GM12878 (cell line): Measurements from ENCODE around the gene NMBR. TPM values are rescaled to one million over a fixed set of nuclear protein-coding genes. Genes with fewer than 3 reads are reported as not detected.

Experiments used
- ATAC-seq: fragments of 200-7000 bp; cut with Tn5 transposase; 3 replicates; pipeline ENCODE4 v1.9.1; 2020; ENCODE audit warnings: mild to moderate bottlenecking, moderate library complexity
- BruUV-seq: library from RNA; stranded (reverse); fragments of 400-500 nt; replicated peaks from 2 replicates; lab custom pipeline; 2021; lab: Mats Ljungman, UMichigan
- CTCF ChIA-PET: fragments of 300-600 bp; sonication (Branson Sonifier 250); formaldehyde crosslinking; extraction: SDS; loops from one replicate; lab custom pipeline; 2021; ENCODE audit warnings: inconsistent platforms; lab: Yijun Ruan, JAX
- POLR2A ChIA-PET: fragments of 350-600 bp; formaldehyde crosslinking; extraction: SDS; loops from one replicate; lab custom pipeline; 2021; ENCODE audit warnings: inconsistent platforms; lab: Charles Lee
- RAD21 ChIA-PET: fragments of 300-600 bp; sonication (Branson Sonifier 250); formaldehyde crosslinking; loops from one replicate; lab custom pipeline; 2023; ENCODE audit warnings: antibody characterized with exemption; ENCODE audit not compliant: unreplicated experiment; lab: Charles Lee
- SMC1A ChIA-PET: fragments of 300-600 bp; sonication (Branson Sonifier 250); formaldehyde crosslinking; loops from one replicate; lab custom pipeline; 2023; ENCODE audit not compliant: unreplicated experiment, uncharacterized antibody; lab: Charles Lee
- DNase-seq: peaks from one replicate; pipeline ENCODE4 v3.0.0-alpha.2; 2011; ENCODE audit warnings: low read depth, low spot score
- FAIRE-seq: peaks from 3 replicates; lab custom pipeline; 2011; peaks lifted over from hg19 to GRCh38; lab: Jason Lieb, UNC
- H2AFZ ChIP-seq: 2 replicates; pipeline ENCODE4 v1.6.0; 2011; ENCODE audit warnings: low read depth, low read length, control low read depth; ENCODE audit not compliant: control insufficient read depth
- H3K27ac ChIP-seq: 2 replicates; pipeline ENCODE4 v1.5.1; 2011; ENCODE audit warnings: control low read depth; ENCODE audit not compliant: control insufficient read depth, insufficient read depth
- H3K27me3 ChIP-seq, 2 experiments: replicated peaks in 1 of 2; 2 replicates each; pipeline versions ENCODE4 v1.6.0 to v1.6.1; 2011; ENCODE audit warnings: low read length in 1 of 2; ENCODE audit not compliant: control insufficient read depth in 2 of 2, insufficient read depth in 2 of 2
- H3K36me3 ChIP-seq, 2 experiments: 2 replicates each; pipeline ENCODE4 v1.5.1; 2011; ENCODE audit warnings: low read length in 1 of 2; ENCODE audit not compliant: control insufficient read depth in 2 of 2, insufficient read depth in 2 of 2
- H3K4me1 ChIP-seq: 2 replicates; pipeline ENCODE4 v1.6.1; 2011; ENCODE audit warnings: mild to moderate bottlenecking, low read length, moderate library complexity, mixed read lengths; ENCODE audit not compliant: control insufficient read depth, insufficient read depth
- H3K4me2 ChIP-seq: 2 replicates; pipeline ENCODE4 v1.6.0; 2011; ENCODE audit warnings: control low read depth; ENCODE audit not compliant: control insufficient read depth, insufficient read depth
- H3K4me3 ChIP-seq: fragments of 200-600 bp; sonication (generic); 2 replicates; pipeline ENCODE4 v1.5.1; 2016
- H3K79me2 ChIP-seq: 2 replicates; pipeline ENCODE4 v1.6.0; 2011; ENCODE audit warnings: low read length; ENCODE audit not compliant: control insufficient read depth, insufficient read depth
- H3K9ac ChIP-seq: 2 replicates; pipeline ENCODE4 v1.8.0; 2011; ENCODE audit warnings: low read length, control low read depth, mixed read lengths; ENCODE audit not compliant: control insufficient read depth, insufficient read depth
- H3K9me3 ChIP-seq: replicated peaks from 3 replicates; pipeline ENCODE4 v1.5.1; 2011; ENCODE audit warnings: mild to moderate bottlenecking, low read length; ENCODE audit not compliant: control insufficient read depth, insufficient read depth
- H4K20me1 ChIP-seq: 2 replicates; pipeline ENCODE4 v1.6.0; 2011; ENCODE audit not compliant: control insufficient read depth, insufficient read depth
- EED ChIP-seq: sonication (generic); IDR thresholded peaks from 2 replicates; pipeline ENCODE4 v1.6.1; 2016; ENCODE audit warnings: antibody characterized with exemption, low read depth
- ESRRA ChIP-seq: IDR thresholded peaks from 2 replicates; pipeline ENCODE4 v1.6.1; 2012; ENCODE audit warnings: mild to moderate bottlenecking, low read length, improper control_type of control experiment
- MYB ChIP-seq: fragments of 150-350 bp; IDR thresholded peaks from 2 replicates; pipeline ENCODE4 v1.6.1; 2014; ENCODE audit warnings: mild to moderate bottlenecking, low read depth, low read length, borderline replicate concordance
- NR2C1 ChIP-seq: fragments of 450-650 bp; IDR thresholded peaks from 2 replicates; pipeline ENCODE4 v1.6.1; 2017; ENCODE audit warnings: antibody characterized with exemption, mild to moderate bottlenecking, moderate library complexity
- PAX5 ChIP-seq: IDR thresholded peaks from 2 replicates; pipeline ENCODE4 v1.6.1; 2011; ENCODE audit warnings: low read depth, low read length, borderline replicate concordance
- RB1 ChIP-seq: fragments of 450-650 bp; formaldehyde crosslinking; IDR thresholded peaks from 2 replicates; pipeline ENCODE4 v1.6.1; 2017; ENCODE audit warnings: mild to moderate bottlenecking, borderline replicate concordance
- TAF1 ChIP-seq: IDR thresholded peaks from 2 replicates; pipeline ENCODE4 v1.6.1; 2011; ENCODE audit warnings: mild to moderate bottlenecking, low read depth, low read length, borderline replicate concordance
- WRNIP1 ChIP-seq: IDR thresholded peaks from 2 replicates; pipeline ENCODE4 v1.6.1; 2011; ENCODE audit warnings: low read depth, low read length, improper control_type of control experiment, borderline replicate concordance
- YBX1 ChIP-seq: fragments of 450-650 bp; IDR thresholded peaks from 2 replicates; pipeline ENCODE4 v1.6.1; 2016; ENCODE audit warnings: antibody characterized with exemption
- ZNF622 ChIP-seq: fragments of 450-650 bp; IDR thresholded peaks from 2 replicates; pipeline ENCODE4 v1.6.1; 2017; ENCODE audit warnings: mild to moderate bottlenecking, inconsistent platforms
- WGBS: methylation state at CpG from one replicate; pipeline ENCODE4 v1.1.6; 2016; ENCODE audit warnings: low lambda C conversion rate; ENCODE audit not compliant: insufficient replicate concordance, insufficient coverage; ENCODE audit errors: missing lambda C conversion rate; 5-methylcytosine and 5-hydroxymethylcytosine counted together
- in situ Hi-C: fragments of 300-500 bp; cut with MboI; formaldehyde crosslinking; loops from 9 replicates; pipeline ENCODE4 v1.14.3; 2018; ENCODE audit warnings: mixed read lengths
- intact Hi-C: fragments of 100-400 bp; cut with micrococcal nuclease; formaldehyde crosslinking; loops from one replicate; pipeline ENCODE4 v1.14.2; 2022; ENCODE audit not compliant: unreplicated experiment
- polyA plus RNA-seq, 11 experiments: library from polyadenylated mRNA; depleted of rRNA in 4 of 11; unstranded in 6 of 11; stranded (reverse) in 5 of 11; fragments of >200 nt; fragmentation: Nextera tagmentation in 4 of 11; fragmentation: Illumina TruSeq in 1 of 11; extraction: Ambion mirVana in 4 of 11; extraction: Trizol in 1 of 11; gene quantifications; 1 replicate in 1 of 11; 2 replicates in 10 of 11; pipeline versions ENCODE4 v1.2.1 to v1.2.3, GENCODE V29; 2011 to 2016; ENCODE audit warnings: inconsistent platforms in 2 of 11, missing spikeins in 2 of 11, low read depth in 1 of 11
- total RNA-seq, 4 experiments: library from RNA; depleted of rRNA in 3 of 4; stranded (reverse); fragments of >200 nt in 3 of 4; fragmentation: Illumina TruSeq in 1 of 4; extraction: Trizol in 1 of 4; gene quantifications; 2 replicates each; pipeline versions ENCODE4 v1.2.1 to v1.2.3, GENCODE V29; 2013 to 2021
- TF ChIP-seq, protein P1 (sequence below): fragments of 450-650 bp; IDR thresholded peaks from 2 replicates; pipeline ENCODE4 v1.6.1; 2017; ENCODE audit warnings: mild to moderate bottlenecking, low read depth, inconsistent platforms; ENCODE audit not compliant: poor library complexity, severe bottlenecking
- TF ChIP-seq, protein P2 (sequence below): fragments of 450-650 bp; IDR thresholded peaks from 2 replicates; pipeline ENCODE4 v1.6.1; 2017; ENCODE audit warnings: borderline replicate concordance

NMBR gene
- total and polyA plus RNA-seq, 10 of the 15 experiments (the other 5 are each of a cell fraction or from before 2014, with no cell fraction given) = not detected

DNA sequence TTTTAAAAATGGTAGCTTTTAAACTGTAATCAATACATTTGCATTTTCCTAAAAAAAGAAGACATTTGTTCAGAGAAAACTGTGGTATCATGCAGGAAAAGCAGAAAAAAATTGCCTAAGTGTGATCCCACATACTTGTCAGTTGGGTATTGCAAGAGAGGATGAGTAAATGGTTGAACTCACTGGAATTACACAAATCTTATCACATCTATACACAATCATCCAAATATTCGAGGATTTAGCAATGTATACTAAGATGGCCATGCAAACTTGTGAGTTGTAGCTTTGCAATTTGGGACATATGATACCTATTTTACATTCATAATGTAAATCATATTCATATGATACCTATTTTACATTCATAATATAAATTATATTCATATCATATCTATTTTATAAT lies 72.4 kb downstream of the NMBR start:
- no peak overlapping the region for H3K9ac ChIP-seq
- intact Hi-C loops = no loop called here
- no peak for FAIRE-seq
- H3K27me3 ChIP-seq = no peaks in the 10 kb centered on the region
- in situ Hi-C loops = no loop called here
- POLR2A ChIA-PET = no interaction called here
- H3K9me3 ChIP-seq = no peaks in the 10 kb centered on the region
- no peak for DNase-seq
- H2AFZ ChIP-seq = no peak overlapping the region
- H3K4me1 ChIP-seq = no peaks in the 10 kb centered on the region
- H3K36me3 ChIP-seq = no peaks in the 10 kb centered on the region
- ATAC-seq = no peak
- H3K27ac ChIP-seq = no peak overlapping the region
- no peak overlapping the region for H3K4me2 ChIP-seq
- CTCF ChIA-PET = interaction anchor here (1.3 kb wide), 1 partner anchor 11 kb away, joined by 3 read pairs; no protein-coding TSS in a partner anchor
- no peaks in the 10 kb centered on the region for H4K20me1 ChIP-seq
- no peak overlapping the region for H3K4me3 ChIP-seq
- H3K79me2 ChIP-seq = no peaks in the 10 kb centered on the region
- WGBS = 0% methylated on average over 1 of the region's 1 CpG
- no TSS peak for BruUV-seq
- SMC1A ChIA-PET = no interaction called here
- TF ChIP-seq ESRRA = no peak
- TF ChIP-seq, all 136 proteins: peak for 0
- RAD21 ChIA-PET = no interaction called here

DNA sequence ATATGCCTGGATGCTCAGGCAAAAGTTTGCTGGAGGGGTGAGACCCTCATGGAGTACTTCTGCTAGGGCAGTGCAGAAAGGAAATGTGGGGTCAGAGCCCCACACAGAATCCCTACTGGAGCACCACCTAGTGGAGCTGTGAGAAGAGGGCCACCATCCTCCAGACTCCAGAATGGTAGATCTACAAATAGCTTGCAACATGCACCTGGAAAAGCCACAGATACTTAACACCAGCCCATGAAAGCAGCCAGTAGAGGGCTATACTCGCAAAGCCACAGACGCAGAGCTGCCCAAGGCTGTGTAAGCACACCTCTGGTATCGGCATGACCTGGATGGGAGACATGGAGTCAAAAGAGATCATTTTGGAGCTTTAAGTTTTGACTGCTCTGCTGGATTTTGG lies 74.9 kb downstream of the NMBR start:
- in situ Hi-C loops = no loop called here

More for the DNA sequence above, 74.9 kb downstream of the NMBR start:
- no peak for TF ChIP-seq EED
- TF ChIP-seq TAF1 = no peak
- TF ChIP-seq WRNIP1 = no peak
- TF ChIP-seq ZNF622 = no peak
- TF ChIP-seq, protein P1, sequence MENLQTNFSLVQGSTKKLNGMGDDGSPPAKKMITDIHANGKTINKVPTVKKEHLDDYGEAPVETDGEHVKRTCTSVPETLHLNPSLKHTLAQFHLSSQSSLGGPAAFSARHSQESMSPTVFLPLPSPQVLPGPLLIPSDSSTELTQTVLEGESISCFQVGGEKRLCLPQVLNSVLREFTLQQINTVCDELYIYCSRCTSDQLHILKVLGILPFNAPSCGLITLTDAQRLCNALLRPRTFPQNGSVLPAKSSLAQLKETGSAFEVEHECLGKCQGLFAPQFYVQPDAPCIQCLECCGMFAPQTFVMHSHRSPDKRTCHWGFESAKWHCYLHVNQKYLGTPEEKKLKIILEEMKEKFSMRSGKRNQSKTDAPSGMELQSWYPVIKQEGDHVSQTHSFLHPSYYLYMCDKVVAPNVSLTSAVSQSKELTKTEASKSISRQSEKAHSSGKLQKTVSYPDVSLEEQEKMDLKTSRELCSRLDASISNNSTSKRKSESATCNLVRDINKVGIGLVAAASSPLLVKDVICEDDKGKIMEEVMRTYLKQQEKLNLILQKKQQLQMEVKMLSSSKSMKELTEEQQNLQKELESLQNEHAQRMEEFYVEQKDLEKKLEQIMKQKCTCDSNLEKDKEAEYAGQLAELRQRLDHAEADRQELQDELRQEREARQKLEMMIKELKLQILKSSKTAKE = no peak
- TF ChIP-seq, protein P2, sequence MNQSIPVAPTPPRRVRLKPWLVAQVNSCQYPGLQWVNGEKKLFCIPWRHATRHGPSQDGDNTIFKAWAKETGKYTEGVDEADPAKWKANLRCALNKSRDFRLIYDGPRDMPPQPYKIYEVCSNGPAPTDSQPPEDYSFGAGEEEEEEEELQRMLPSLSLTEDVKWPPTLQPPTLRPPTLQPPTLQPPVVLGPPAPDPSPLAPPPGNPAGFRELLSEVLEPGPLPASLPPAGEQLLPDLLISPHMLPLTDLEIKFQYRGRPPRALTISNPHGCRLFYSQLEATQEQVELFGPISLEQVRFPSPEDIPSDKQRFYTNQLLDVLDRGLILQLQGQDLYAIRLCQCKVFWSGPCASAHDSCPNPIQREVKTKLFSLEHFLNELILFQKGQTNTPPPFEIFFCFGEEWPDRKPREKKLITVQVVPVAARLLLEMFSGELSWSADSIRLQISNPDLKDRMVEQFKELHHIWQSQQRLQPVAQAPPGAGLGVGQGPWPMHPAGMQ = no peak
- TF ChIP-seq MYB = no peak
- TF ChIP-seq NR2C1 = no peak
- TF ChIP-seq RB1 = no peak
- TF ChIP-seq PAX5 = no peak
- no peak for TF ChIP-seq ESRRA
- TF ChIP-seq YBX1 = no peak
- Histone ChIP-seq H3K9me3 (no peaks in the 10 kb centered on the region), H3K4me1 (no peaks in the 10 kb centered on the region), H3K4me2 (no peak overlapping the region), H3K4me3 (no peak overlapping the region), H4K20me1 (no peaks in the 10 kb centered on the region), H3K79me2 (no peaks in the 10 kb centered on the region), H2AFZ (no peak overlapping the region), H3K27ac (no peak overlapping the region), H3K36me3 (no peaks in the 10 kb centered on the region), H3K9ac (no peak overlapping the region), H3K27me3 (no peaks in the 10 kb centered on the region)
- no TSS peak for BruUV-seq
- ChIA-PET POLR2A (no interaction called here), RAD21 (no interaction called here), SMC1A (no interaction called here), CTCF (interaction anchor here (0.9 kb wide), 1 partner anchor 20 kb away, joined by 3 read pairs; no protein-coding TSS in a partner anchor)
- ATAC-seq (no peak), DNase-seq (no peak), FAIRE-seq (no peak)
- WGBS = 32% methylated on average over 3 of the region's 3 CpGs
- intact Hi-C loops = no loop called here
